Measurements from ENCODE around the gene NDUFAF8.

Gene NDUFAF8

DNA sequence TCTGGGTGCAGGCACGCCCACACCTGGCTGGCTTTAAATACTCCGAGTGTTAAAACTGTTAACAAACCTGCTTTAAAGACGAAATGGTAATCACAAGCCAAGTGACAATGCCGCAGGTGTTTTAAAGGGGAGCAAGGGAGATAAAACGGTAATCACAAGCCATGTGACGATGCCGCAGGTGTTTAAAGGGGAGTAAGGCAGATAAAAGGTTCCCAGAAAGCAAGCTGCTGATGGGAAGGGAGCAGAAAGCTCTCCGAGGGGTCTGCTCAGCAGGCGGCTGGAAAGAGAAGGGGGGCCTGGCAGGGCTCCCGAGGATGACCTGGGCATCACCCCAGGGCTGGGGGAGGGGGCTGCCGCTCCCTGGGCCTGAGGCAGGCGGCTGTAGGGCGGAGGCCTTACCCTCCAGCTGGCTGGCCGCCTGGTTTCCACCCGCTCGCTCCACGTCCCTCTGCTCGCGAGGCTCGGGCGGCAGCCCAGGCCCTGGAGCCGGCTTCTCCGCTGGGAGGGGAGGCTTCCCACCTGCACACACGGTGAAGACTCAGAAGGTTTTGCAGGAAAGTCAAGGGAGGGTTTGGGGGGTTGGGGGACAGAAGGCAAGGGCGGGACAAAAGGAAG lies 12.1 kb downstream of the NDUFAF8 start:
- no peak for DNase-seq (ENCODE audit: extremely low read depth, low read depth)

DNA sequence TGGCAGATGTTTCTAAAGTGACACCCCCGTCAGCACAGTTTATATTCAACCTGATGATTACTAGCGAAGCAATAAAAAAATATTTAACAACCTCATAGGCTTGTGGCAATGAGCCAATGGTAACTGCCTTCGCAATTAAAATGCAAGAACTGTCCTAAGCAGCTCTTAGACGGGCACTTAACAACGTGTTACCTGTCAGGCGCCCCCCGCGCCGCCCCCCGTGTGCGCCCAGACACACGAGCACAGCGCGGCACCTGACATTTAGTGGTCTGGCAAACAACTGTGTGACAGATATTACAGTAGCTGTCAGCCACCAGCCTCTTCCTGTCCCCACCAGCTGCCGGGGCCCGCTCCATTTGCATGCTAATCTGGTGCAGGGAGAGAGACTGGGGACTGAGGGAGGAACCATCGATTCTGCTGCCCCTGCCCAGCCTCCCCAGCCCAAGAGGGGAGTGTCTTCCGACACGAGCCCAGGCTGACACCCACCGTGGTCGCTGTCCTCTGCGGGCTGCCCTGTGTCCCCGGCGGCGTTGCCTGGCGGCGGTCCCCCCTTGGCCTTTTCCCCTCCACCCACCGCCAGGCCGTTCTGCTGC lies 12.7 kb downstream of the NDUFAF8 start:
- no peak for DNase-seq (ENCODE audit: extremely low read depth, low read depth)
- TF ChIP-seq, protein P1, sequence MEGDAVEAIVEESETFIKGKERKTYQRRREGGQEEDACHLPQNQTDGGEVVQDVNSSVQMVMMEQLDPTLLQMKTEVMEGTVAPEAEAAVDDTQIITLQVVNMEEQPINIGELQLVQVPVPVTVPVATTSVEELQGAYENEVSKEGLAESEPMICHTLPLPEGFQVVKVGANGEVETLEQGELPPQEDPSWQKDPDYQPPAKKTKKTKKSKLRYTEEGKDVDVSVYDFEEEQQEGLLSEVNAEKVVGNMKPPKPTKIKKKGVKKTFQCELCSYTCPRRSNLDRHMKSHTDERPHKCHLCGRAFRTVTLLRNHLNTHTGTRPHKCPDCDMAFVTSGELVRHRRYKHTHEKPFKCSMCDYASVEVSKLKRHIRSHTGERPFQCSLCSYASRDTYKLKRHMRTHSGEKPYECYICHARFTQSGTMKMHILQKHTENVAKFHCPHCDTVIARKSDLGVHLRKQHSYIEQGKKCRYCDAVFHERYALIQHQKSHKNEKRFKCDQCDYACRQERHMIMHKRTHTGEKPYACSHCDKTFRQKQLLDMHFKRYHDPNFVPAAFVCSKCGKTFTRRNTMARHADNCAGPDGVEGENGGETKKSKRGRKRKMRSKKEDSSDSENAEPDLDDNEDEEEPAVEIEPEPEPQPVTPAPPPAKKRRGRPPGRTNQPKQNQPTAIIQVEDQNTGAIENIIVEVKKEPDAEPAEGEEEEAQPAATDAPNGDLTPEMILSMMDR (IDR thresholded peaks at IDR 0.05; ENCODE audit: low read depth, low read length), result no peak

More for the DNA sequence above, 12.1 kb downstream of the NDUFAF8 start:
- TF ChIP-seq, protein P1 (IDR thresholded peaks at IDR 0.05; ENCODE audit: low read depth, low read length), result no peak

DNA sequence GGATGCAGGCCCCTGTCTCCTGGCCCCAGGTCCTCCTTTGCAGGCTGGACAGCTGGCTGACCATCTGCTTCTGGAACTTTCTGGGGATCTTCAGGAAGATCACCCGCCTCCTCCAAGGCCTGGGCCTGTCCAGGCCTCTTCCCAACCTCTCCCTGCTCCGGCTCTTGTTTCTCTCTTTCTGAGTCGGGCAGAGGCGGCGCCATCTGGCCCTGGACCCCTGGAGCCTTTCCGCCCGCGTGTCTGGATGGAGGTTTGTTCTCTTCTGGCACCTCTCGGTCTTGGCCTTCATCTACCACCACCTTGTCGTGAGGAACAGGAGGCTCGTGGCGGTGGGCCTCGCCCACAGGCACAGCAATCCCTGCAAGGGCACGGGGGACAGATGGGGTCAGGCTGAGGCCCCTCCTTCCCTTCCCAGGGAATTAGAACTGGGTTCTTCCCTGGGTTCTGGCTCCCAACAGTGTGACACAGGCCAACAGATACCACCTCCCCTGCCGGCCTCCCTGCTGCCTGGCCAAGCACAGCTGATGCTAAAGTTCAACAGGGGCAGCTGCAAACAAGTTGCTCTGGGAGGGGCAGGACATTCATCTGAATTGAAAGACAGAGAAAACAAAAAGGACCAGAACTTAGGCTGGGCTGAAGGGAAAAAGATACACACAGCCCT lies 13.3 kb downstream of the NDUFAF8 start:
- TF ChIP-seq, protein P1 (IDR thresholded peaks at IDR 0.05; ENCODE audit: low read depth, low read length), result no peak
- DNase-seq (ENCODE audit: extremely low read depth, low read depth), result no peak

DNA sequence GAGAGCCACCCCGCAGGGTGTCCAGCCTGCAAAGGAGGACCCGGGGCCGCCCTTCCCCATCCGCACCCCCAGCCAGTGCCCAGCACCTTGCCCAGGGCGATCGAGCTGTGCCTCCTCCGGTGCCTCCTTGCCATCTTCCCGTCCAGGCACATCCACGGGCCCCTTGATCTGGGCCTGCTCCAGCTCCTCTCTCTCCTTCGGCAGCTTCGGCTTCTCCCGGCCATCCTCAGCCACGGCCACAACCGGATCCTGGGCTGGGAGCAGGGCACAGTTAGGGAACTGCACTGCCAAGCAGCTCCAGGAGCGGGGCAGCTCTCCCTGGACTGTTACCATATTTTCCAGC lies 13.8 kb downstream of the NDUFAF8 start:
- no peak for DNase-seq (ENCODE audit: extremely low read depth, low read depth)
- TF ChIP-seq, protein P1 (IDR thresholded peaks at IDR 0.05; ENCODE audit: low read depth, low read length), result no peak

DNA sequence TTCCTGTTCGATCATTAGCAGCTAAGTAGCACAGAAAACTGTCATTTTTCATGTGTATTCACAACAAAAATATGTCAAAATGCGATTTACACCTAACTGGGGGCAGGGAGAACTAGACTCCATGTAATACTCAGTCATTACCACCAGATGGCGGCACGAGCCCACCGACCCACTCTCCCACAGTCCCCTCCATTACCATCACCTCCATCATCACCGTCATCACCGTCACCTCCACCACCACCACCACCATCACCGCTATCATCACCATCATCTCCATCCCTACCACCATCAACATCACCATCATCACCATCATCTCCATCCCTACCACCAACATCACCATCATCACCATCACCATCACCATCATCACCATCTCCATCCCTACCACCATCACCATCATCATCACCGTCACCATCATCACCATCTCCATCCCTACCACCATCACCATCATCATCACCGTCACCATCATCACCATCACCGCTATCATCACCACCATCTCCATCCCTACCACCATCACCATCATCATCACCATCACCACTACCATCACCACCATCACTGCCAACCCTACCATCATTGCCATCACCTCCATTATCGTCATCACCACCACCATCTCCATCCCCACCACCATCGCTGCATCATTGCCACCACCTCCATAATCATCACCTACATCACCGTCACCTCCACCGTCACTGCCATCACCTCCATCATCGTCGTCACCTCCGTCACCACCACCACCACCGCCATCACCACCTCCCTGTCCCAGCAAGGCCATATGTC lies 14.4 kb downstream of the NDUFAF8 start:
- no peak for DNase-seq (ENCODE audit: extremely low read depth, low read depth)
- TF ChIP-seq, protein P1 (IDR thresholded peaks at IDR 0.05; ENCODE audit: low read depth, low read length), result peak; percentile 65

DNA sequence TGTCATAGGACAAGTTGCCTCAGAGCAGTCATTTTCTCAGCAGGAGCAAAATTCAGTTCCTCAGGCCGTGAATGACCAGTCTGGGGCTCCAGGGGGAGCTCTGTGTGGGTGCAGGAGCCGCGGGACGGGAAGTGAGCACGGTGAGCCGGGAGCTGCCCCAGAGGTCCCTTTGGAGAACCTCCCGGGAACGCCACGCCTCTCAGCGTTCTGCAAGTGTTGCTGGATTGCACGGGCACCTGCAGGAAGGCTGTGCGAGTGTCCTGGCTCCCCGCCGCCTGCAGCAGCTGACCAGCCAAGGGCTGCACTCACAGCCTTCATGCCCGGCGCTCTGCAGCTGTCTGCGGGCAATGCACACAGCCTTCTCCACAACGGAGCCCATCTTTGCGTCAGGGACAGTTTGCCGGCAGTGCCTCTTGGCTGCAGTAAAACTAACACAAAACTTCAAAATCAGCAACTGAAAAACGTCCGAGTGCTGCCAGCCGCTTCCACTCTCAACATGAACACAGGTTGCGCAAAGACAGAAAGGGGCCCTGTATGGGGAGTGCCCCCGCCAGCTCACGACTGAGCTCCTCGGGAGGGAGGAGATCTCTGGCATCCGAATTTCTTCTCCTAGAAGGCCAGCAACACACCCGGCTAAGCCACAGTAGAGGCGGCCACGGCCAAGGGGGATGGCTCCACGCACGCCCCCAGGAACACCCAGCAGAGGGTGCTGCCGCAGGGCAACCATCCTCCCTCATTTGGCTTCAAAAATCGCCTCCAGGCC lies 16.0 kb downstream of the NDUFAF8 start:
- DNase-seq (ENCODE audit: extremely low read depth, low read depth), result peak; percentile 43
- TF ChIP-seq, protein P1 (IDR thresholded peaks at IDR 0.05; ENCODE audit: low read depth, low read length), result peak; percentile 71
